Stomach smooth muscle (tissue), 2 donors: Measurements from ENCODE around the gene POU2AF2.
"Not testable (repeated sequence)": the region's sequence is repeated elsewhere in the genome, so short reads cannot be mapped to it uniquely, and the experiment has no call there.

Source experiments
- H3K27ac ChIP-seq: one replicate; pipeline ENCODE4 v1.7.0; 2013; ENCODE audit warnings: mild to moderate bottlenecking, low read length, inconsistent platforms
- H3K27me3 ChIP-seq, 2 donors: one replicate each; pipeline ENCODE4 v1.7.0; 2013; ENCODE audit warnings: low read length in 2 of 2; ENCODE audit not compliant: insufficient read depth in 2 of 2, control insufficient read depth in 1 of 2
- H3K36me3 ChIP-seq, 2 donors: one replicate each; pipeline ENCODE4 v1.7.0; 2013; ENCODE audit warnings: low read length in 2 of 2; ENCODE audit not compliant: control insufficient read depth in 2 of 2, insufficient read depth in 2 of 2
- H3K4me1 ChIP-seq: one replicate; pipeline ENCODE4 v1.7.0; 2013; ENCODE audit warnings: low read length; ENCODE audit not compliant: control insufficient read depth, insufficient read depth
- H3K4me3 ChIP-seq, 2 donors: one replicate each; pipeline ENCODE4 v1.7.0; 2013; ENCODE audit warnings: low read length in 2 of 2
- H3K9ac ChIP-seq, 2 donors: one replicate each; pipeline ENCODE4 v1.7.0; 2013; ENCODE audit warnings: low read length in 2 of 2, mild to moderate bottlenecking in 1 of 2
- H3K9me3 ChIP-seq, 2 donors: one replicate each; pipeline ENCODE4 v1.7.0; 2013; ENCODE audit warnings: low read length in 2 of 2; ENCODE audit not compliant: control insufficient read depth in 2 of 2
- donor health status: healthy.
- donor health status: Pancreatic carcinoma.

Gene POU2AF2

GRCh38 chr11:111253630-111254029 is 8.1 kb downstream of the POU2AF2 start:
- H3K9me3 ChIP-seq = no peaks in the 10 kb centered on the region
- no peaks in the 10 kb centered on the region for H3K27me3 ChIP-seq
- H3K4me3 ChIP-seq = no peak overlapping the region
- H3K4me1 ChIP-seq = no peaks in the 10 kb centered on the region
- no peak overlapping the region for H3K9ac ChIP-seq
- no peaks in the 10 kb centered on the region for H3K36me3 ChIP-seq
- no peak overlapping the region for H3K27ac ChIP-seq

- no peak overlapping the region for H3K9ac ChIP-seq
- no peaks in the 10 kb centered on the region for H3K9me3 ChIP-seq
- no peak overlapping the region for H3K4me3 ChIP-seq
- H3K27ac ChIP-seq = no peak overlapping the region
- no peaks in the 10 kb centered on the region for H3K27me3 ChIP-seq
- no peaks in the 10 kb centered on the region for H3K4me1 ChIP-seq
- H3K36me3 ChIP-seq = no peaks in the 10 kb centered on the region
These were observed 12.5 kb downstream of the POU2AF2 start for GRCh38 chr11:111258046-111258445.

GRCh38 chr11:111259896-111260295 is 14.4 kb downstream of the POU2AF2 start:
- no peak overlapping the region for H3K27ac ChIP-seq
- H3K9me3 ChIP-seq = no peaks in the 10 kb centered on the region
- no peak overlapping the region for H3K9ac ChIP-seq
- no peaks in the 10 kb centered on the region for H3K4me1 ChIP-seq
- H3K4me3 ChIP-seq = no peak overlapping the region
- no peaks in the 10 kb centered on the region for H3K36me3 ChIP-seq
- no peaks in the 10 kb centered on the region for H3K27me3 ChIP-seq

- Histone ChIP-seq H3K4me1 (no peaks in the 10 kb centered on the region), H3K9me3 (no peaks in the 10 kb centered on the region), H3K9ac (no peak overlapping the region), H3K27ac (no peak overlapping the region), H3K4me3 (no peak overlapping the region), H3K27me3 (no peaks in the 10 kb centered on the region), H3K36me3 (no peaks in the 10 kb centered on the region)
These were observed 15.3 kb downstream of the POU2AF2 start for GRCh38 chr11:111260811-111261210.

- Histone ChIP-seq H3K9me3 (no peaks in the 10 kb centered on the region), H3K4me1 (no peaks in the 10 kb centered on the region), H3K27ac (no peak overlapping the region), H3K27me3 (no peaks in the 10 kb centered on the region), H3K4me3 (no peak overlapping the region), H3K9ac (no peak overlapping the region), H3K36me3 (no peaks in the 10 kb centered on the region)
These were observed 19.1 kb downstream of the POU2AF2 start for GRCh38 chr11:111264646-111265045.

- H3K4me1 ChIP-seq = no peaks in the 10 kb centered on the region
- H3K36me3 ChIP-seq = no peaks in the 10 kb centered on the region
- H3K9me3 ChIP-seq = no peaks in the 10 kb centered on the region
- no peak overlapping the region for H3K9ac ChIP-seq
- no peak overlapping the region for H3K27ac ChIP-seq
- no peak overlapping the region for H3K4me3 ChIP-seq
- H3K27me3 ChIP-seq = no peaks in the 10 kb centered on the region
These were observed 19.9 kb downstream of the POU2AF2 start for GRCh38 chr11:111265421-111265820.

DNA sequence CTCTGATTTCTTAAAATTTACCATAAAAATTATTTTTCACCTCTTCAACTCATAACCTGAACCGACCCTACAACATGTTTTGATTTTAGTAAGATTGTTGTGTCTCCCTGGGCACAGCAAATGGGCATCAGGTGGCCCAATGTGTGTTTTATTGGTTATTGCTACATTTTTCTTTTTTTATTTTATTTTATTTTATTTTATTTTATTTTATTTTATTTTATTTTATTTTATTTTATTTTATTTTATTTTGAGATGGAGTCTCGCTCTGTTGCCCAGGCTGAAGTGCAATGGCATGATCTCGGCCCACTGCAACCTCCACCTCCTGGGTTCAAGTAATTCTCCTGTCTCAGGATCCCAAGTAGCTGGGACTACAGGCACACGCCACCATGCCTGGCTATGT is 22.8 kb downstream of the POU2AF2 start:
- not testable (repeated sequence) for H3K27ac ChIP-seq, H3K27me3 ChIP-seq, H3K9ac ChIP-seq, H3K4me1 ChIP-seq, H3K9me3 ChIP-seq, H3K4me3 ChIP-seq, H3K36me3 ChIP-seq

DNA sequence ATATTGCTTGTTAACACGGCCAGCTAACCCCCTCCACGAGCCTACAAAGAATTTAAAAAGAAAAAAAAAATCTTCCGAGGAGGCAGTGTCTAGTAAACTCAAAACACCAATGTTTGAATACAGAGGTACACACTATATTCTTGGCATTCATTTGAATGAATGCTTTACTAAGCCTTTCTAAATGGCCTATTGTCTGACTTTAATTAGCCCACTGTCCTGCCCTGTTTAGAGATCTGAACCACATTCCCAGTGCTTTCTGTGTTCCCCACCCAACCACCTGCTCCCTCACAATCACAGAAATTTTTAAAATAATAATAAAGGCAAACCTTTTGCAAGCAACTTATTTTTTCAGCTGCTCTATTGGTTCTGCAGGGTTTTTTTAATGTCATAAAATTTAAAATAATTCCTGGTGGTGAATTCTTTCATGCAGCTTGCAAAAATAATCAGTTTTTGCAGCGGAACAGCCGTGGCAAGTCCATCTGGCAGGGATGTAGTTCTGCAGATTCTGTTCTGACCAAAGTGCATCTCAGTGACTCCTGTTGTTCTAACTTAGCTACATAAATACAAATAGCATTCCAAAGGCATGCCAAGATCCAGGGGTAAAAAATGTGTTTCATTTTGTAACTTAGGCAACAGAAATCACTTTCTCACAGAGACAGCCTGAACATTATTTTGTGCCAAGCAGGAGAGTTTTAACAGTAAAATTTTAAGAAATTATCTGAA is 23.8 kb downstream of the POU2AF2 start:
- no peaks in the 10 kb centered on the region for H3K27me3 ChIP-seq
- no peaks in the 10 kb centered on the region for H3K9me3 ChIP-seq
- no peak overlapping the region for H3K27ac ChIP-seq
- no peaks in the 10 kb centered on the region for H3K4me1 ChIP-seq
- H3K4me3 ChIP-seq = no peak overlapping the region
- no peak overlapping the region for H3K9ac ChIP-seq
- no peaks in the 10 kb centered on the region for H3K36me3 ChIP-seq

DNA sequence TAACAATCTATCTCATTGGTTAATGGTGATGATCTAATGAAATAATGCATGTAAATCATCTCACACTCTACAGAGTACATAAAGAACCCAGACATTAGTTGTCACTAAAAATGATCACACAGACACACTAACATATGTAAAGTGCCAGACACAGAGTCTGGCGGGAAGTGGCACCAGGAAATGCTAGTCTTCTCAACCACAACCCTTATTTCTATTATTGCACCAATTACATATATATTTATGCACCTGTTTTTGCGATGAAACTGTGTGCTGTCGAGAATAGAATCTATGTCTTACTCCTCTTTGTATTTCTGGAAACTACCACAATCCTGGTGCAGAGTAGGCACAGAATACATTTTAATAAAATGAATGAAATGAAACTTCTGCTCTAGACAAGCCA is 26.9 kb downstream of the POU2AF2 start:
- Histone ChIP-seq H3K4me1 (no peaks in the 10 kb centered on the region), H3K36me3 (no peaks in the 10 kb centered on the region), H3K9ac (no peak overlapping the region), H3K9me3 (no peaks in the 10 kb centered on the region), H3K4me3 (no peak overlapping the region), H3K27me3 (no peaks in the 10 kb centered on the region), H3K27ac (no peak overlapping the region)

GRCh38 chr11:111282562-111283075 is 37.1 kb downstream of the POU2AF2 start:
- Histone ChIP-seq H3K27ac (no peak overlapping the region), H3K9me3 (no peaks in the 10 kb centered on the region), H3K27me3 (no peaks in the 10 kb centered on the region), H3K36me3 (no peaks in the 10 kb centered on the region), H3K9ac (no peak overlapping the region), H3K4me3 (no peak overlapping the region), H3K4me1 (peaks cover 3% of the 10 kb centered on the region)

- H3K4me1 ChIP-seq = peaks cover 3% of the 10 kb centered on the region
- H3K36me3 ChIP-seq = no peaks in the 10 kb centered on the region
- H3K9ac ChIP-seq = no peak overlapping the region
- H3K9me3 ChIP-seq = no peaks in the 10 kb centered on the region
- H3K27ac ChIP-seq = no peak overlapping the region
- no peak overlapping the region for H3K4me3 ChIP-seq
- no peaks in the 10 kb centered on the region for H3K27me3 ChIP-seq
These were observed 38.5 kb downstream of the POU2AF2 start for GRCh38 chr11:111283945-111284481.
